ENCODE results near the gene NFIC.

DNA sequence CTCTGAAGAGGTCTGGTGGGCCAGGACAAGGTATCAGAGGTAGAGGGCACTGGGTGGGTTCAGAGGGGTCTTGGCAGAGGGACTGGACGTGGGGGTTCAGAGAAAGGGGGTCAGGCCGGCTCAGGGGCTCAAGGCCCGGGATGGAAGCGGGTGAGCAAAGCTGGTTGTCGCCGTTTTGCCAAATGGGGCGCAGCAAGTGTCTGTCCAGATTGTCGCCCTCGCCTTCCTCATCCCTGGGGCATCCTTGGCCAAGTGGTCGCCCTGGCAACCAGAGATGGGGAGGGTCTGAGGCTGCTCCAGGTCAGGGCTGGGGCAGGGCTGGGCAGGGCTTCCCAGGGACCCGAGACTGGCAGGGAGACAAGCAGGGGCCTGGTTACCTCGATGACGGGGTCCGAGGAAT is 127.3 kb downstream of the NFIC start:
- TF ChIP-seq SMC3 (conservative IDR thresholded peaks at IDR 0.05; ENCODE audit: poor library complexity) (no peak), RAD21 (conservative IDR thresholded peaks at IDR 0.05) (no peak), MXI1 (conservative IDR thresholded peaks at IDR 0.05; ENCODE audit: poor library complexity, severe bottlenecking) (no peak), EZH2 (IDR thresholded peaks at IDR 0.05; ENCODE audit: borderline replicate concordance, insufficient read depth, low read length, poor library complexity, severe bottlenecking) (no peak), POLR2AphosphoS5 (IDR thresholded peaks at IDR 0.05) (no peak)
- TF ChIP-seq, protein P1, sequence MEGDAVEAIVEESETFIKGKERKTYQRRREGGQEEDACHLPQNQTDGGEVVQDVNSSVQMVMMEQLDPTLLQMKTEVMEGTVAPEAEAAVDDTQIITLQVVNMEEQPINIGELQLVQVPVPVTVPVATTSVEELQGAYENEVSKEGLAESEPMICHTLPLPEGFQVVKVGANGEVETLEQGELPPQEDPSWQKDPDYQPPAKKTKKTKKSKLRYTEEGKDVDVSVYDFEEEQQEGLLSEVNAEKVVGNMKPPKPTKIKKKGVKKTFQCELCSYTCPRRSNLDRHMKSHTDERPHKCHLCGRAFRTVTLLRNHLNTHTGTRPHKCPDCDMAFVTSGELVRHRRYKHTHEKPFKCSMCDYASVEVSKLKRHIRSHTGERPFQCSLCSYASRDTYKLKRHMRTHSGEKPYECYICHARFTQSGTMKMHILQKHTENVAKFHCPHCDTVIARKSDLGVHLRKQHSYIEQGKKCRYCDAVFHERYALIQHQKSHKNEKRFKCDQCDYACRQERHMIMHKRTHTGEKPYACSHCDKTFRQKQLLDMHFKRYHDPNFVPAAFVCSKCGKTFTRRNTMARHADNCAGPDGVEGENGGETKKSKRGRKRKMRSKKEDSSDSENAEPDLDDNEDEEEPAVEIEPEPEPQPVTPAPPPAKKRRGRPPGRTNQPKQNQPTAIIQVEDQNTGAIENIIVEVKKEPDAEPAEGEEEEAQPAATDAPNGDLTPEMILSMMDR (IDR thresholded peaks at IDR 0.05; ENCODE audit: poor library complexity, severe bottlenecking): no peak
- TF ChIP-seq, protein P2, sequence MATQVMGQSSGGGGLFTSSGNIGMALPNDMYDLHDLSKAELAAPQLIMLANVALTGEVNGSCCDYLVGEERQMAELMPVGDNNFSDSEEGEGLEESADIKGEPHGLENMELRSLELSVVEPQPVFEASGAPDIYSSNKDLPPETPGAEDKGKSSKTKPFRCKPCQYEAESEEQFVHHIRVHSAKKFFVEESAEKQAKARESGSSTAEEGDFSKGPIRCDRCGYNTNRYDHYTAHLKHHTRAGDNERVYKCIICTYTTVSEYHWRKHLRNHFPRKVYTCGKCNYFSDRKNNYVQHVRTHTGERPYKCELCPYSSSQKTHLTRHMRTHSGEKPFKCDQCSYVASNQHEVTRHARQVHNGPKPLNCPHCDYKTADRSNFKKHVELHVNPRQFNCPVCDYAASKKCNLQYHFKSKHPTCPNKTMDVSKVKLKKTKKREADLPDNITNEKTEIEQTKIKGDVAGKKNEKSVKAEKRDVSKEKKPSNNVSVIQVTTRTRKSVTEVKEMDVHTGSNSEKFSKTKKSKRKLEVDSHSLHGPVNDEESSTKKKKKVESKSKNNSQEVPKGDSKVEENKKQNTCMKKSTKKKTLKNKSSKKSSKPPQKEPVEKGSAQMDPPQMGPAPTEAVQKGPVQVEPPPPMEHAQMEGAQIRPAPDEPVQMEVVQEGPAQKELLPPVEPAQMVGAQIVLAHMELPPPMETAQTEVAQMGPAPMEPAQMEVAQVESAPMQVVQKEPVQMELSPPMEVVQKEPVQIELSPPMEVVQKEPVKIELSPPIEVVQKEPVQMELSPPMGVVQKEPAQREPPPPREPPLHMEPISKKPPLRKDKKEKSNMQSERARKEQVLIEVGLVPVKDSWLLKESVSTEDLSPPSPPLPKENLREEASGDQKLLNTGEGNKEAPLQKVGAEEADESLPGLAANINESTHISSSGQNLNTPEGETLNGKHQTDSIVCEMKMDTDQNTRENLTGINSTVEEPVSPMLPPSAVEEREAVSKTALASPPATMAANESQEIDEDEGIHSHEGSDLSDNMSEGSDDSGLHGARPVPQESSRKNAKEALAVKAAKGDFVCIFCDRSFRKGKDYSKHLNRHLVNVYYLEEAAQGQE (IDR thresholded peaks at IDR 0.05; ENCODE audit: borderline replicate concordance): no peak
